Measurements from ENCODE around the gene MYO1D.

DNA sequence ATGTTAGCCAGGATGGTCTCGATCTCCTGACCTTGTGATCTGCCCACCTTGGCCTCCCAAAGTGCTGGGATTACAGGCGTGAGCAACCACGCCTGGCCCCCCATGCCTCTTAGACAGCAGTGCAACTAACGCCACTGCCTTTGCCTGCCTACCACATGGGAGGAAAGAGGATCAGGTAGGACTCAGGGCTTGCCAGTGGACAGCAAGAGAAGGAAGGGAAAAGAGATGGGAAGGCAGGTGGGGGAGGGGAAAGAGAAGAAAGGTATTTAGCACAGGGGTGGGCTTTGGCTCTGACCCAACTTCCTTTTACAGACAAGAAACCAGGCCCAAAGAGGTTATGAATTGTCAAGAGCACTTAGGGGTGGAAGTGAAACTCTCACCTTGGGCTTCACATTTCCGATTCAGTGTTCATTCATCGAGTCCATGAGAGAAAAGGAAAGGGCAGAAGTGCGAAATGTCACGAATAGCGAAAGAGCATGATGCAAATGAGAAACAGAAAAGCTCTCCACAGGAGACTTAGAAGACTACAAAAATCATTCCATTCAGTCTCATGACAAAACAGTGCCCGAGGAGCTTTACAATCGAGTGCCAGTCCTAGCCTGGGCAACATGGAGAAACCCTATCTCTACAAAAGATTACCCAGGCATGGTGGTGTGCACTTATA, 353.8 kb downstream of the MYO1D start:
- TF ChIP-seq, protein P1, sequence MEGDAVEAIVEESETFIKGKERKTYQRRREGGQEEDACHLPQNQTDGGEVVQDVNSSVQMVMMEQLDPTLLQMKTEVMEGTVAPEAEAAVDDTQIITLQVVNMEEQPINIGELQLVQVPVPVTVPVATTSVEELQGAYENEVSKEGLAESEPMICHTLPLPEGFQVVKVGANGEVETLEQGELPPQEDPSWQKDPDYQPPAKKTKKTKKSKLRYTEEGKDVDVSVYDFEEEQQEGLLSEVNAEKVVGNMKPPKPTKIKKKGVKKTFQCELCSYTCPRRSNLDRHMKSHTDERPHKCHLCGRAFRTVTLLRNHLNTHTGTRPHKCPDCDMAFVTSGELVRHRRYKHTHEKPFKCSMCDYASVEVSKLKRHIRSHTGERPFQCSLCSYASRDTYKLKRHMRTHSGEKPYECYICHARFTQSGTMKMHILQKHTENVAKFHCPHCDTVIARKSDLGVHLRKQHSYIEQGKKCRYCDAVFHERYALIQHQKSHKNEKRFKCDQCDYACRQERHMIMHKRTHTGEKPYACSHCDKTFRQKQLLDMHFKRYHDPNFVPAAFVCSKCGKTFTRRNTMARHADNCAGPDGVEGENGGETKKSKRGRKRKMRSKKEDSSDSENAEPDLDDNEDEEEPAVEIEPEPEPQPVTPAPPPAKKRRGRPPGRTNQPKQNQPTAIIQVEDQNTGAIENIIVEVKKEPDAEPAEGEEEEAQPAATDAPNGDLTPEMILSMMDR (IDR thresholded peaks at IDR 0.05; ENCODE audit: low read depth, low read length, missing input control): no peak
- TF ChIP-seq REST (IDR thresholded peaks at IDR 0.05) (no peak), FOXA1 (IDR thresholded peaks at IDR 0.05) (no peak), ATF3 (IDR thresholded peaks at IDR 0.05) (no peak), RXRA (IDR thresholded peaks at IDR 0.05) (no peak)

Measured in liver (tissue), 3 donors.